GM11168 (cell line): ENCODE data around the gene HNF1B.
"Not testable (repeated sequence)": the region's sequence is repeated elsewhere in the genome, so short reads cannot be mapped to it uniquely, and the experiment has no call there.

ENCODE experiments used
- in situ Hi-C: fragments of 300-500 bp; cut with MboI; formaldehyde crosslinking; loops from one replicate; pipeline ENCODE4 v1.12.0; 2022; ENCODE audit warnings: low sequenced_read_pairs; ENCODE audit not compliant: unreplicated experiment

The HNF1B gene

GRCh38 chr17:37744961-37745800 is at the start of gene HNF1B:
TSS of gene HNF1B (minus strand) at chr17:37745059. CDS start at chr17:37744884, 175 bp downstream.
- in situ Hi-C loops, result no loop called here

GRCh38 chr17:37792787-37793186 is 47.9 kb upstream of the HNF1B start:
- in situ Hi-C loops, result no loop called here

GRCh38 chr17:37791447-37792399 is 46.9 kb upstream of the HNF1B start:
- in situ Hi-C loops, result no loop called here

GRCh38 chr17:37789771-37790541 is 45.1 kb upstream of the HNF1B start:
- in situ Hi-C loops, result no loop called here

GRCh38 chr17:37789021-37789565 is 44.2 kb upstream of the HNF1B start:
- in situ Hi-C loops, result no loop called here

GRCh38 chr17:37788526-37788925 is 43.7 kb upstream of the HNF1B start:
- in situ Hi-C loops, result no loop called here

- in situ Hi-C loops, result no loop called here
Measured at GRCh38 chr17:37787055-37787757, 42.3 kb upstream of the HNF1B start.

- in situ Hi-C loops, result no loop called here
Measured at GRCh38 chr17:37786481-37786880, 41.6 kb upstream of the HNF1B start.

GRCh38 chr17:37782460-37782859 is 37.6 kb upstream of the HNF1B start:
- in situ Hi-C loops, result not testable (repeated sequence)

GRCh38 chr17:37781451-37781850 is 36.6 kb upstream of the HNF1B start:
- in situ Hi-C loops, result no loop called here

GRCh38 chr17:37779554-37779953 is 34.7 kb upstream of the HNF1B start:
- in situ Hi-C loops, result no loop called here

GRCh38 chr17:37774504-37774903 is 29.6 kb upstream of the HNF1B start:
- in situ Hi-C loops, result no loop called here

- in situ Hi-C loops, result no loop called here
Measured at GRCh38 chr17:37772982-37773381, 28.1 kb upstream of the HNF1B start.

- in situ Hi-C loops, result no loop called here
Measured at GRCh38 chr17:37770631-37771518, 26.0 kb upstream of the HNF1B start.

- in situ Hi-C loops, result no loop called here
Measured at GRCh38 chr17:37769050-37769449, 24.2 kb upstream of the HNF1B start.

GRCh38 chr17:37768438-37768837 is 23.6 kb upstream of the HNF1B start:
- in situ Hi-C loops, result no loop called here

GRCh38 chr17:37766971-37767370 is 22.1 kb upstream of the HNF1B start:
- in situ Hi-C loops, result no loop called here

GRCh38 chr17:37764383-37764782 is 19.5 kb upstream of the HNF1B start:
- in situ Hi-C loops, result no loop called here
